Epithelial cell of esophagus (primary cell): ENCODE measurements around the gene OR9K2.
A peak's percentile ranks its signal among the peaks of the same experiment; 100 is the strongest.
"Not testable (repeated sequence)": the region's sequence is repeated elsewhere in the genome, so short reads cannot be mapped to it uniquely, and the experiment has no call there.

Experiments used
- DNase-seq: peaks from one replicate; pipeline ENCODE4 v3.0.0; 2010; ENCODE audit warnings: low read depth
- H3K4me3 ChIP-seq: 2 replicates; pipeline ENCODE4 v1.5.1; 2011; ENCODE audit warnings: mild to moderate bottlenecking, low read length, control low read depth
- CTCF ChIP-seq: IDR thresholded peaks from 2 replicates; pipeline ENCODE4 v1.5.1; 2011; ENCODE audit warnings: low read depth, mild to moderate bottlenecking, low read length, control low read depth, inconsistent platforms; ENCODE audit not compliant: insufficient read depth; ENCODE audit errors: missing control alignments

OR9K2 gene

GRCh38 chr12:55171445-55171844 lies 45.2 kb downstream of the OR9K2 start:
- TF ChIP-seq CTCF, result no peak
- no peak overlapping the region for H3K4me3 ChIP-seq
- no peak for DNase-seq

- not testable (repeated sequence) for H3K4me3 ChIP-seq, DNase-seq
These were observed 45.6 kb downstream of the OR9K2 start for GRCh38 chr12:55171846-55172245.

- H3K4me3 ChIP-seq, result no peak overlapping the region
- TF ChIP-seq CTCF, result no peak
These were observed 46.5 kb downstream of the OR9K2 start for GRCh38 chr12:55172686-55173085.

GRCh38 chr12:55173456-55173855 lies 47.2 kb downstream of the OR9K2 start:
- DNase-seq, result no peak
- no peak overlapping the region for H3K4me3 ChIP-seq
- no peak for TF ChIP-seq CTCF

More at GRCh38 chr12:55172686-55173085, 46.5 kb downstream of the OR9K2 start:
- DNase-seq, result peak; percentile 67
